Measurements from ENCODE around the gene C16orf95.

C16orf95 gene

GRCh38 chr16:87323727-87324410 is 6.7 kb upstream of the C16orf95 start:
- no peak for DNase-seq (ENCODE audit: low spot score)
- TF ChIP-seq CTCF (IDR thresholded peaks at IDR 0.05; ENCODE audit: extremely low read depth, missing control alignments) = no peak

- TF ChIP-seq CTCF (IDR thresholded peaks at IDR 0.05; ENCODE audit: extremely low read depth, missing control alignments) = no peak
- no peak for DNase-seq (ENCODE audit: low spot score)
Observed at GRCh38 chr16:87322833-87323726, 5.9 kb upstream of the C16orf95 start.

DNA sequence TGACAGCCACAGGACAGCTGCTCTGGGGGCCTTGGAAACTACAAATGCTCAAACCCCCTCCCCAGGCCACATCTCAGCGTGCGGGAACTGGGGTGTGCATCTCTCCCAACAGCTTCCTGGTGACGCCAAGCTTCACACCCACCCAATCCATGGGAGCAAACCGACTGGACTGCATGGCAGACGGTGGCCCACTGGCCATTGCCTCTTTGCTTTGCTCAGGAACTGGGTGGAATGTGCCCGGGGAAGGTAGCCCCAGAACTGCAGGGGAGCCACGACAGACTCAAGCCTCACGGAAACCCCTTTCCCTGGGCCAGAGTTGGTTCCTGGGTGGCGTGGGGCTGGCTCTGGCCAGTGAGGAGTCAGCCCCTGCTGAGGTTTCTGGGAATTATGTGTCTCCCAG is 5.2 kb upstream of the C16orf95 start:
- DNase-seq (ENCODE audit: low spot score) = no peak
- no peak for TF ChIP-seq CTCF (IDR thresholded peaks at IDR 0.05; ENCODE audit: extremely low read depth, missing control alignments)

GRCh38 chr16:87321336-87322107 is 4.3 kb upstream of the C16orf95 start:
- no peak for TF ChIP-seq CTCF (IDR thresholded peaks at IDR 0.05; ENCODE audit: extremely low read depth, missing control alignments)
- no peak for DNase-seq (ENCODE audit: low spot score)

- TF ChIP-seq CTCF (IDR thresholded peaks at IDR 0.05; ENCODE audit: extremely low read depth, missing control alignments) = no peak
Observed at GRCh38 chr16:87320510-87321227, 3.5 kb upstream of the C16orf95 start.

GRCh38 chr16:87319997-87320491 is 2.9 kb upstream of the C16orf95 start:
- TF ChIP-seq CTCF (IDR thresholded peaks at IDR 0.05; ENCODE audit: extremely low read depth, missing control alignments) = no peak
- no peak for DNase-seq (ENCODE audit: low spot score)

More at GRCh38 chr16:87320510-87321227, 3.5 kb upstream of the C16orf95 start:
- DNase-seq (ENCODE audit: low spot score) = no peak
